Endothelial cell (in vitro differentiated cells): ENCODE measurements around the gene NDUFV3. TPM values are rescaled to one million over a fixed set of nuclear protein-coding genes. Genes with fewer than 3 reads are reported as not detected.
"Not testable (repeated sequence)": the region's sequence is repeated elsewhere in the genome, so short reads cannot be mapped to it uniquely, and the experiment has no call there.

Experiments
- DNase-seq: peaks from one replicate; pipeline ENCODE4 v3.0.0; 2021; ENCODE audit warnings: low spot score
- H3K27ac Mint-ChIP-seq: one replicate; pipeline ENCODE4 v1.8.0; 2021; ENCODE audit warnings: mixed read lengths, inconsistent platforms; ENCODE audit not compliant: unreplicated experiment
- H3K27me3 Mint-ChIP-seq: one replicate; pipeline ENCODE4 v1.8.0; 2021; ENCODE audit warnings: mild to moderate bottlenecking, moderate library complexity, mixed read lengths, inconsistent platforms; ENCODE audit not compliant: unreplicated experiment
- H3K36me3 Mint-ChIP-seq: one replicate; pipeline ENCODE4 v1.8.0; 2021; ENCODE audit warnings: mild to moderate bottlenecking, low read depth, mixed read lengths, inconsistent platforms; ENCODE audit not compliant: unreplicated experiment
- H3K4me1 Mint-ChIP-seq: one replicate; pipeline ENCODE4 v1.8.0; 2021; ENCODE audit warnings: mild to moderate bottlenecking, mixed read lengths, inconsistent platforms; ENCODE audit not compliant: unreplicated experiment
- H3K4me3 Mint-ChIP-seq: one replicate; pipeline ENCODE4 v1.8.0; 2021; ENCODE audit warnings: mild to moderate bottlenecking, mixed read lengths, inconsistent platforms; ENCODE audit not compliant: unreplicated experiment
- H3K9me3 Mint-ChIP-seq: one replicate; pipeline ENCODE4 v1.8.0; 2021; ENCODE audit warnings: mixed read lengths, inconsistent platforms; ENCODE audit not compliant: unreplicated experiment
- CTCF ChIP-seq: fragments of 200-600 bp; sonication (generic); IDR thresholded peaks from one replicate; pipeline ENCODE4 v1.5.0; 2021; ENCODE audit warnings: antibody characterized with exemption; ENCODE audit not compliant: unreplicated experiment
- total RNA-seq: library from RNA; stranded (reverse); fragmentation: NEBNext Ultra II Directional; extraction: Animal tissue kit (Norgen Biotek cat#: 25700); gene quantifications from one replicate; pipeline ENCODE4 v1.2.1, GENCODE V29; 2021; ENCODE audit not compliant: unreplicated experiment

NDUFV3 gene
- total RNA-seq, 1 donor from 2014 or later = 28.1 TPM

DNA sequence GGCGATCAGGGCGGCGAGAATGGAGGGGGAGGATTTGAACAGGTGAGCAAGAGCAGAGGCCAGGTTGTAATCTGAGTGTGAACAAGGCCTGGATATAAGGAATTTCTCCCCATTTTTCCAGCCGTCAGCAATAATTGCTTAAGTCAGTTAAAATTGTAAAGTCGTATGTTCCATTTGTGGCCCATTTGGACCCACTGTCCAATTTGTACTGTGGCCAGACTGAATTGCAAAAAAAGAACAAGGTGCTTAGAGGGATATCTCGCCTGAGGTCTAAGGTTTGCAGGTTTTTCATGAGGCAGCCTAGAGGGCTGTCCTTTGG is 31.3 kb downstream of the NDUFV3 start:
- no peak for TF ChIP-seq CTCF
- Mint-ChIP-seq H3K9me3 (no peaks in the 10 kb centered on the region), H3K27ac (peak overlapping the region; percentile 93), H3K4me1 (peaks cover 19% of the 10 kb centered on the region), H3K4me3 (peak overlapping the region; percentile 82), H3K27me3 (peaks cover 3% of the 10 kb centered on the region), H3K36me3 (peaks cover 4% of the 10 kb centered on the region)
- DNase-seq = no peak

DNA sequence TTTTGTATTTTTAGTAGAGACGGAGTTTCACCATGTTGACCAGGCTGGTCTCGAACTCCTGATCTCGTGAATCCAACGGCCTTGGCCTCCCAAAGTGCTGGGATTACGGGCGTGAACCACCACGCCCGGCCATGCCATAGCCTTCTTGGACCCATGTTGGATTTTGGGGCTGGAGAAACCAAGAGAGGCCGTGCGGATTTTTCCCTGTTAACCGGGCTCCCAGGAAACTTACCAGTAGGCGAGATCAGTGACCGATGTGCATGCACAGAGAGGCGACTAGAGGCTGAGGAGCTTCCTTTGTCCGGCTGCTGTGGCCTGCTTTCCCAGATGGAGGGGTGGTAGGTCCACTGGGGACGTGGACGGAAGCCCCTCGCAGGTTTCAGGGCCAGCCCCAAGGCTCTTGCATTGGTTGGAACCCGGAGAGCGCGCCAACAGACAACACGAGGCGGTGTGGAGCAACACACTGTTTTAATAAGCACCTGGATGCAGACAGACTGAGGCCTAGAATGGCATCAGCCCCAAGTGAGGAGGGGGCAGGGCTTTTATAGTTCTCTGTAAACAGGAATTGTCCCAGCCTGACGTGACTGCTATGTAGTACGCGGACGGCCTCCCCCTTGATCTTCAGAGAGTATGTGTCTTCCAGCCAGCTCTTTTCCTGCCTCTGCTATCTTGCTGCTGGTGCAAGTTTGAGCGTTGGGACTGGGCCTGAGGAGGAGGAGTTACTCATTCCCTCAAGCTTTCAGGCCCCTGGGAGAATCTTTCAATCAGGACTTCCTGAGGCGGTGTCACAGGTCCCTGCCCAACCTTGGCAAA is 32.2 kb downstream of the NDUFV3 start, which contains the start of gene ERVH48-1:
TSS of gene ERVH48-1 (minus strand) at position 517 of the 813 bp plus-strand sequence. CDS start 6,624 bp downstream, outside the sequence.
- Mint-ChIP-seq H3K27me3 (peaks cover 3% of the 10 kb centered on the region), H3K4me3 (peak within 1 kb of the TSS; percentile 82), H3K9me3 (no peaks in the 10 kb centered on the region), H3K27ac (peak within 1 kb of the TSS; percentile 75), H3K4me1 (peaks cover 19% of the 10 kb centered on the region), H3K36me3 (peaks cover 4% of the 10 kb centered on the region)
- DNase-seq = peak; percentile 50
- TF ChIP-seq CTCF = no peak

GRCh38 chr21:42927474-42928200 is 34.5 kb downstream of the NDUFV3 start:
- H3K4me3 Mint-ChIP-seq, H3K27ac Mint-ChIP-seq, H3K9me3 Mint-ChIP-seq: not testable (repeated sequence)

DNA sequence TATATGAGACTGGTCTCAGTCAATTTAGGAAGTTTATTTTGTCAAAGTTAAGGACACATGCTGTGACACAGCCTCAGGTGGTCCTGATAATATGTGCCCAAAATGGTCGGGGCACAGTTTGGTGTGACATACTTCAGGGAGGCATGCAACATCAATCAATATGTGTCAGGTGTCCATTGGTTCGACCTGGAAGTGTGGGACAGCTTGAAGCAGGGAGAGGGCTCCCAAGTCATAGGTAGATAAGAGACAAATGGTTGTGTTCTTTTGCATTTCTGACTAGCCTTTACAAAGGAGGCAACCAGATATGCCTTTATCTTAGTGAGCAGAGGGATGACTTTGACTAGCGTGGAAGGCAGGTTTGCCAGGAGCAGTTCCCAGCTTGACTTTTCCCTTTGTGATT is 36.9 kb downstream of the NDUFV3 start:
- Mint-ChIP-seq H3K27ac (peak overlapping the region; percentile 66), H3K4me3 (no peak overlapping the region), H3K36me3 (no peaks in the 10 kb centered on the region), H3K27me3 (peaks cover 2% of the 10 kb centered on the region), H3K4me1 (peaks cover 8% of the 10 kb centered on the region), H3K9me3 (no peaks in the 10 kb centered on the region)
- no peak for TF ChIP-seq CTCF
- no peak for DNase-seq

More at GRCh38 chr21:42927474-42928200, 34.5 kb downstream of the NDUFV3 start:
- H3K27me3 Mint-ChIP-seq, H3K36me3 Mint-ChIP-seq, DNase-seq: not testable (repeated sequence)
- H3K4me1 Mint-ChIP-seq = peaks cover 18% of the 10 kb centered on the region

DNA sequence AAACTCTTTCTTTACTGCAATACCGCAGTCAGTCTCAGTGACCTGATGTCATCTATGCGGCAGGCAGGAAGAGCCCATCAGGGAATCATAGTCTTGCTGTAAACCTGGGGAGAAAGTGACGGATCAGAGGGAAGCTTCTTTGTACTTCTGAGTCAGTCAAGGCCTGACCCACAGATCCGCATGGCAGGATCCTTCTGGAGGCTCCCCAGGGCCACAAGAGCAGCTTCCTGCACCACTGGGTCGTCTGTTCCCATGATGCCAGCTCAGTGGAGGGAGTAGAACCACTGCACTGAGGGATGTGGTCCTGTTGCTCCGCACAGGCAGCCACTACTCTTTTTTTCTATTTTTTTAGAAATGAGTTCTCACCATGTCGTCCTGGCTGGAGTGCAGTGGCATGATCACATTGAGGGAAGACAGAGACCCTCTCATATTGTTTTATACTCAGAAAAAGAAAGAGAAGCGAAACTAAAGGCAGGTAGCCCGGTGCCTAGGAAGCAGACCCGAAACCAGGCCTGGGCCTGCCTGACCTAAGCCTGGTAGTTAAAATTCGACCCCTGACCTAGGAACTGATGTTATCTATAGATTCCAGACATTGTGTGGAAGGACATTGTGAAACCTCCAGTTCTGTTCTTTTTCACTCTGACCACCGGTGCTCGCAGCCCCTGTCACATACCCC is 38.6 kb downstream of the NDUFV3 start:
- no peaks in the 10 kb centered on the region for H3K27me3 Mint-ChIP-seq
- no peak for TF ChIP-seq CTCF
- H3K4me1 Mint-ChIP-seq = peaks cover 12% of the 10 kb centered on the region
- H3K27ac Mint-ChIP-seq = peak overlapping the region; percentile 24
- H3K4me3 Mint-ChIP-seq = no peak overlapping the region
- no peaks in the 10 kb centered on the region for H3K9me3 Mint-ChIP-seq
- H3K36me3 Mint-ChIP-seq = no peaks in the 10 kb centered on the region
- DNase-seq = no peak

- H3K4me3 Mint-ChIP-seq, H3K9me3 Mint-ChIP-seq, DNase-seq, H3K27me3 Mint-ChIP-seq, H3K36me3 Mint-ChIP-seq, H3K27ac Mint-ChIP-seq: not testable (repeated sequence)
- H3K4me1 Mint-ChIP-seq = peaks cover 21% of the 10 kb centered on the region
These were observed 39.4 kb downstream of the NDUFV3 start for GRCh38 chr21:42932378-42933136.

DNA sequence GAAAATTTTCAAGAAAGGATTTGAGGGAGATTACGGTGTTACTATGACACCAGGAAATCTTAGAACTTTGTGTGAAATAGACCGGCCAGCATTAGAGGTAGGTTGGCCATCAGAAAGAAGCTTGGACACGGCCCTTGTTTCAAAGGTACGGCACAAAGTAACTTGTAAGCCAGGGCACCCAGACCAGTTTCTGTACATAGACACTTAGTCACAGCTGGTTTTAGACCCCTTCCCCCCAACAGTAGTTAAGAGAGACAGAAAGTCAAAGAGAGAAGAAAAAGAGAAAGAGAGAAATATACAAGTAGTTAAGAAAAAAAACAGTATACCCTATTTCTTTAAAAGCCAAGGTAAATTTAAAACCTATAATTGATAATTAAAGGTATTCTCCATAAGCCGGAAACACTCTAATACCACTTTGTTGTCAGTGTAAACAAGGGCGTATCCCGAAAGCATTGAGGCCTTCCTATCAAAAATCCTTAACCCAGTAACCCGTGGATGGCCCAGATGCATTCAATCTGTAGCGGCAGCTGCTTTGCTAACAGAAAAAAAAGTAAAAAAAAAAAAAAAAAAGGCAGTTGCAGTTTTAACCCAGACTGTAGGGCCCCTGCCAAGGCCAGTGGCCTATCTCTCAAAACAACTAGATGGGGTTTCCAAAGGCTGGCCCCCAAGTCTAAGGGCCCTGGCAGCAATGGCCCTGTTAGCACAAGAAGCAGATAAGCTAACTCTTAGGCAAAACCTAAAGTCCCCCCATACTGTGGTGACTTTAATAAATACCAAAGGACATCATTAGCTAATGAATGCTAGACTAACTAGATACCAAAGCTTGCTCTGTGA is 40.2 kb downstream of the NDUFV3 start:
- not testable (repeated sequence) for H3K27ac Mint-ChIP-seq, H3K27me3 Mint-ChIP-seq, H3K9me3 Mint-ChIP-seq, H3K36me3 Mint-ChIP-seq, DNase-seq, H3K4me3 Mint-ChIP-seq
- peaks cover 29% of the 10 kb centered on the region for H3K4me1 Mint-ChIP-seq
